Lower leg skin (tissue), 4 donors: ENCODE measurements around the gene NTM. TPM values are rescaled to one million over a fixed set of nuclear protein-coding genes. Genes with fewer than 3 reads are reported as not detected.

Experiments used
- DNase-seq, 2 donors: peaks; one replicate each; pipeline ENCODE4 v3.0.0-alpha.2; 2019; ENCODE audit warnings: low spot score in 2 of 2
- H3K4me3 ChIP-seq: fragments of 200-600 bp; sonication (generic); 2 replicates; pipeline ENCODE4 v1.5.1; 2017; ENCODE audit warnings: mild to moderate bottlenecking, low read depth; ENCODE audit not compliant: poor library complexity, severe bottlenecking
- POLR2A ChIP-seq, 2 donors: fragments of 450-650 bp; IDR thresholded peaks; one replicate each; pipeline ENCODE4 v1.6.1; 2016 to 2017; ENCODE audit warnings: antibody characterized with exemption in 2 of 2, mild to moderate bottlenecking in 1 of 2, moderate library complexity in 1 of 2
- WGBS, 2 donors: methylation state at CpG; one replicate each; pipeline ENCODE4 v1.1.5; 2018; 5-methylcytosine and 5-hydroxymethylcytosine counted together
- intact Hi-C: fragments of 100-400 bp; cut with DNase I; formaldehyde crosslinking; loops from one replicate; pipeline ENCODE4 v1.15.0; 2023; ENCODE audit warnings: low total_unique reads
- total RNA-seq, 4 donors: library from RNA; depleted of rRNA; stranded (reverse); fragments of >200 nt; gene quantifications; one replicate each; pipeline ENCODE4 v1.1.0, GENCODE V29; 2016
- TF ChIP-seq, protein P1 (sequence below), 3 donors: fragments of 450-650 bp; IDR thresholded peaks; one replicate each; pipeline ENCODE4 v1.5.1; 2016; ENCODE audit warnings: antibody characterized with exemption in 3 of 3, mild to moderate bottlenecking in 3 of 3, moderate library complexity in 2 of 3

NTM gene
- total RNA-seq, 4 donors from 2014 or later: 2.8 to 5.7 (median 4.9) TPM

DNA sequence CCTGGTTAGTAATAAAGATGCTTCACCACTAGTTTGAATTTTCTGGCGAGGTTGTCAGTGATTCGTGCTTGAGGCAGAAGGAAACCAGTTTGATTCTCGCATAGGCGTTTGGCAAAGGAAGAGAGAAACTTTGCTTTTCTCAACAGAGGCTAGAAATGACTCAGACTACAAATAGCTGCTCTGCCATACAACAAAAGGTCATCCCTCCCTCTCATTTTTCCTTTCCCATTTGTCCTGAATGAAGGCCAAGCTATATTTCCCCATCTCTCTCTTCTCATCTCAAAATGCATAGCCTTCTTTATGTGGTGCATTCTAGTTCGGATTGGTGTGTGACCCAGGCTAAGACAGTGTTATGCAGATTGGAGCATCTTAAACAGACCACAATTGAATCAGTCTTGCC, 741.4 kb downstream of the NTM start:
- no peak for TF ChIP-seq POLR2A (IDR thresholded peaks at IDR 0.05)
- TF ChIP-seq, protein P1, sequence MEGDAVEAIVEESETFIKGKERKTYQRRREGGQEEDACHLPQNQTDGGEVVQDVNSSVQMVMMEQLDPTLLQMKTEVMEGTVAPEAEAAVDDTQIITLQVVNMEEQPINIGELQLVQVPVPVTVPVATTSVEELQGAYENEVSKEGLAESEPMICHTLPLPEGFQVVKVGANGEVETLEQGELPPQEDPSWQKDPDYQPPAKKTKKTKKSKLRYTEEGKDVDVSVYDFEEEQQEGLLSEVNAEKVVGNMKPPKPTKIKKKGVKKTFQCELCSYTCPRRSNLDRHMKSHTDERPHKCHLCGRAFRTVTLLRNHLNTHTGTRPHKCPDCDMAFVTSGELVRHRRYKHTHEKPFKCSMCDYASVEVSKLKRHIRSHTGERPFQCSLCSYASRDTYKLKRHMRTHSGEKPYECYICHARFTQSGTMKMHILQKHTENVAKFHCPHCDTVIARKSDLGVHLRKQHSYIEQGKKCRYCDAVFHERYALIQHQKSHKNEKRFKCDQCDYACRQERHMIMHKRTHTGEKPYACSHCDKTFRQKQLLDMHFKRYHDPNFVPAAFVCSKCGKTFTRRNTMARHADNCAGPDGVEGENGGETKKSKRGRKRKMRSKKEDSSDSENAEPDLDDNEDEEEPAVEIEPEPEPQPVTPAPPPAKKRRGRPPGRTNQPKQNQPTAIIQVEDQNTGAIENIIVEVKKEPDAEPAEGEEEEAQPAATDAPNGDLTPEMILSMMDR (IDR thresholded peaks at IDR 0.05): no peak
- no peak for DNase-seq
- no peak overlapping the region for H3K4me3 ChIP-seq
- intact Hi-C loops: no loop called here
- 17 to 29% methylated on average over 5 of the region's 5 CpGs for WGBS, 2 donors

DNA sequence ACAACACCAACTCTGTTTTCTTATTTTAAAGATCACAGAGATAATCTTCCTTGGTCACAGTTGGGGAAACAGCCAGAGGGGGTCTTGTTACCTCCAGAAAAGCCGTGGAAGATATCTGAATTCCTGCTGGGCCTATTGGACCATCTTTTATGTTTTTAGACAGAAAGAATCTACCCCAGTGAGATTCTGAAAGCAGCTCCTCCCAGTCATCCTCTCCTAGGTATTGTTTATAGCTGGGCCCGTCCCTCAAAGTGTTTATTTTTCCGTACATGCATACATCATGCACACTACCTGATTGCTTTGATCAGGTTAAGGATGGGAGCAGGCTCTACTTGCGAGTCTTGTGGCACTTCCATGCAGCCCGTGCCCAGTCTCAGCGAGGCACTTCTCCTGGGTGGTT, 742.4 kb downstream of the NTM start:
- no peak for TF ChIP-seq POLR2A (IDR thresholded peaks at IDR 0.05)
- TF ChIP-seq, protein P1 (IDR thresholded peaks at IDR 0.05): no peak
- H3K4me3 ChIP-seq: no peak overlapping the region
- whole genome bisulfite sequencing, 2 donors: 70 to 82% methylated on average over 6 of the region's 6 CpGs
- intact Hi-C loops: no loop called here
- DNase-seq: no peak

DNA sequence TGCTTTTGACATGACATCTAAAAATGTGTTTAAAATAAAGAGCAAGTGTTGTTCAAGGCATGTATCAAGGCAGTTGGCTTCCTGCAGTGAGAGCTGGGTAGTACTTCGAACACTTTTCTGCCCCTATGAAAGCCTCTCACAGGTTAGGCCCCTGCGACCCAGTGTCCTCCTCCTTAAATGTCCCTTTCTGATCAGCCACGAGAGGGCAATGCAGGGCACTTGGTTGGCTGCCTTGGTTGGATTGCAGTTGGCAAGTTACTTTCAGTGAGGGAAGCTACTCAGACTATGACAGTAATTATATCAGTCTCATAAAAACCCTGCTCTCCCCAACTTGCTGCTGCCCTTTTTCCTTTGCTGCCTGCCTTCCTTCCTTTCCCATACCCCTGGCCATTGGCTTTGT, 743.8 kb downstream of the NTM start:
- WGBS, 2 donors: 31 to 36% methylated on average over 3 of the region's 3 CpGs
- intact Hi-C loops: no loop called here
- no peak for DNase-seq
- H3K4me3 ChIP-seq: no peak overlapping the region
- TF ChIP-seq POLR2A (IDR thresholded peaks at IDR 0.05): no peak
- TF ChIP-seq, protein P1 (IDR thresholded peaks at IDR 0.05): no peak

DNA sequence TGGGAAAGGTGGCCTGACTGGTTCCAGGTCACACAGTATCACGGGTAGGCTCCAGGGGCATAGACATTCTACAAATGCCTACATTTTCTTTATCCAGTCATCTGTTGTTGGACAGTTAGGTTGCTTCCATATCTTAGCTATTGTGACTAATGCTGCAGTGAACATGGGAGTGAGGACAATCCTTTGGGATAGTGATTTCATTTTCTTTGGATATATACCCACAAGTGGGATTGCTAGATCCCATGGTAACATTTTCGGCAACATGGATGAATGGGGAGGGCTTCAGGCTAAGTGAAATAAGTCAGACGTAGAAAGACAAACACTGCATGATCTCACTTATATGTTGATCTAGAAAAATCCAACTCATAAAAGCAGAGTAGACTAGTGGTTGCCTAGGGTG, 744.3 kb downstream of the NTM start:
- TF ChIP-seq, protein P1 (IDR thresholded peaks at IDR 0.05): no peak
- TF ChIP-seq POLR2A (IDR thresholded peaks at IDR 0.05): no peak
- H3K4me3 ChIP-seq: no peak overlapping the region
- no peak for DNase-seq
- 72 to 80% methylated on average over 3 of the region's 3 CpGs for WGBS, 2 donors
- intact Hi-C loops: no loop called here

DNA sequence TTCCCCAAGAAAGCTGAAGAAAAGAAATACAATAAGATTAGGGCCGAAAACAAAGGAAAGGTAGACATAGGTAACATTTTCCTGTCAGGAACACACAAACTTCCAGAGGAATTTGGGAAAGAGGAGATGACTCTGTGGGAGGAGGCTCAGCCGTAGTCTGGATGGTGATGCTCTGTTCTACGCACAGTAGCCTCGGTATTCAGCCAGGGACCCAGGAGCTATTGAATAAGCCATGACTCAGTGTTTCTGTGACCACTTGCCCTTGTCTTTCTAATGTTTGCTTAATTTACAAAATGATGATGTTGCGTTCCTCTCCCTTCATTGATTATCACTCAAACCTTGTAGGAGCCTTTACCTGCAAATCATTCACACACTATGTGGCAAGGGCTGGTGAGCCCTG, 745.0 kb downstream of the NTM start:
- WGBS, 2 donors: 91 to 94% methylated on average over 5 of the region's 5 CpGs
- DNase-seq: no peak
- H3K4me3 ChIP-seq: no peak overlapping the region
- intact Hi-C loops: no loop called here
- TF ChIP-seq, protein P1 (IDR thresholded peaks at IDR 0.05): no peak
- no peak for TF ChIP-seq POLR2A (IDR thresholded peaks at IDR 0.05)

DNA sequence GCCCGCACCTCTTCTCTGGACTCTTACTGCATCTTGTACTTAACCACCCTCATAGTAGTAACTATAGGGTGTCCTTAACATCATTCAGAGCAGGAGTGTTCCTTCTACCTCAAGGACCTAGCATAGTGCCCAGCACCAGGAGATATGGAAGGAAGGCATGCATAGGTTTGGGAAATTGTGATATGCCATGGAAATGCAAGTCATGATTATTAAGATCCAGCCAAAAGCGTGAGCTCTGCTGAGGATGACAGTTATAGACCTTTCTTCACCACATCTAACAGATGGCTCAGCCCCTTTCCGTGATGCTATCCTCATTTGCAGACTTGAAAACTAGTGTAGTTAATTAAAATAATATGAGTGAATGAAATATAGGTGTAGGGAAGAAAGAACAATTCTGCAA, 746.1 kb downstream of the NTM start:
- intact Hi-C loops: no loop called here
- DNase-seq: no peak
- H3K4me3 ChIP-seq: no peak overlapping the region
- no peak for TF ChIP-seq POLR2A (IDR thresholded peaks at IDR 0.05)
- TF ChIP-seq, protein P1 (IDR thresholded peaks at IDR 0.05): no peak
- 89 to 92% methylated on average over 3 of the region's 3 CpGs for WGBS, 2 donors
